Chondrocyte (in vitro differentiated cells): Measurements from ENCODE around the gene UQCRC1. TPM values are rescaled to one million over a fixed set of nuclear protein-coding genes. Genes with fewer than 3 reads are reported as not detected.

ENCODE experiments used
- DNase-seq: peaks from one replicate; pipeline ENCODE4 v3.0.0; 2021; ENCODE audit warnings: mixed read lengths, low spot score
- H3K27ac Mint-ChIP-seq: one replicate; pipeline ENCODE4 v1.8.0; 2021; ENCODE audit warnings: mild to moderate bottlenecking, moderate library complexity, mixed read lengths; ENCODE audit not compliant: unreplicated experiment
- H3K27me3 Mint-ChIP-seq: 2 replicates; pipeline ENCODE4 v1.8.0; 2021; ENCODE audit warnings: low read depth, mixed read lengths
- H3K36me3 Mint-ChIP-seq: 2 replicates; pipeline ENCODE4 v1.8.0; 2021; ENCODE audit warnings: low read depth, mixed read lengths
- H3K4me1 Mint-ChIP-seq: 2 replicates; pipeline ENCODE4 v1.8.0; 2021; ENCODE audit warnings: low read depth, mild to moderate bottlenecking, mixed read lengths
- H3K4me3 Mint-ChIP-seq: one replicate; pipeline ENCODE4 v1.8.0; 2021; ENCODE audit warnings: mild to moderate bottlenecking, moderate library complexity, mixed read lengths; ENCODE audit not compliant: unreplicated experiment
- H3K9me3 Mint-ChIP-seq: 2 replicates; pipeline ENCODE4 v1.8.0; 2021; ENCODE audit warnings: low read depth, mixed read lengths
- CTCF ChIP-seq: fragments of 200-600 bp; sonication (generic); IDR thresholded peaks from 2 replicates; pipeline ENCODE4 v1.5.0; 2021; ENCODE audit warnings: antibody characterized with exemption, mild to moderate bottlenecking, moderate library complexity
- total RNA-seq: library from RNA; stranded (reverse); gene quantifications from 3 replicates; pipeline ENCODE4 v1.2.1, GENCODE V29; 2021

Gene UQCRC1
- total RNA-seq, 1 donor from 2014 or later: 258 TPM

- no peak for TF ChIP-seq CTCF
- H3K27me3 Mint-ChIP-seq: no peaks in the 10 kb centered on the region
- H3K36me3 Mint-ChIP-seq: peaks cover 8% of the 10 kb centered on the region
- peak overlapping the region; percentile 8 for H3K27ac Mint-ChIP-seq
- no peak for DNase-seq
- H3K9me3 Mint-ChIP-seq: no peaks in the 10 kb centered on the region
- no peaks in the 10 kb centered on the region for H3K4me1 Mint-ChIP-seq
- H3K4me3 Mint-ChIP-seq: no peak overlapping the region
These were observed 21.8 kb downstream of the UQCRC1 start for GRCh38 chr3:48587686-48588085.

- Mint-ChIP-seq H3K4me1 (no peaks in the 10 kb centered on the region), H3K27ac (no peak overlapping the region), H3K27me3 (no peaks in the 10 kb centered on the region), H3K36me3 (peaks cover 10% of the 10 kb centered on the region), H3K9me3 (no peaks in the 10 kb centered on the region), H3K4me3 (no peak overlapping the region)
- TF ChIP-seq CTCF: no peak
- DNase-seq: no peak
These were observed 24.0 kb downstream of the UQCRC1 start for GRCh38 chr3:48585411-48585810.

- H3K27me3 Mint-ChIP-seq: no peaks in the 10 kb centered on the region
- H3K36me3 Mint-ChIP-seq: peaks cover 10% of the 10 kb centered on the region
- TF ChIP-seq CTCF: no peak
- H3K27ac Mint-ChIP-seq: no peak overlapping the region
- no peaks in the 10 kb centered on the region for H3K9me3 Mint-ChIP-seq
- H3K4me1 Mint-ChIP-seq: no peaks in the 10 kb centered on the region
- DNase-seq: no peak
- H3K4me3 Mint-ChIP-seq: no peak overlapping the region
These were observed 24.6 kb downstream of the UQCRC1 start for GRCh38 chr3:48584836-48585235.

GRCh38 chr3:48581621-48582481 is 27.6 kb downstream of the UQCRC1 start:
- Mint-ChIP-seq H3K27me3 (no peaks in the 10 kb centered on the region), H3K4me1 (no peaks in the 10 kb centered on the region), H3K36me3 (peaks cover 12% of the 10 kb centered on the region), H3K4me3 (no peak overlapping the region), H3K9me3 (no peaks in the 10 kb centered on the region), H3K27ac (no peak overlapping the region)
- TF ChIP-seq CTCF: no peak
- no peak for DNase-seq

- DNase-seq: no peak
- TF ChIP-seq CTCF: no peak
- Mint-ChIP-seq H3K27me3 (no peaks in the 10 kb centered on the region), H3K9me3 (no peaks in the 10 kb centered on the region), H3K4me3 (no peak overlapping the region), H3K36me3 (peaks cover 8% of the 10 kb centered on the region), H3K27ac (no peak overlapping the region), H3K4me1 (no peaks in the 10 kb centered on the region)
These were observed 32.8 kb downstream of the UQCRC1 start for GRCh38 chr3:48576647-48577046.
